ENCODE results near the gene FOXL3. TPM values are rescaled to one million over a fixed set of nuclear protein-coding genes. Genes with fewer than 3 reads are reported as not detected.
"Not testable (repeated sequence)": the region's sequence is repeated elsewhere in the genome, so short reads cannot be mapped to it uniquely, and the experiment has no call there.

FOXL3 gene
- polyA plus RNA-seq (ENCODE audit: insufficient read length) = not detected
- long read RNA-seq, donor 1 = 0 reads
- long read RNA-seq, donor 2 = 0 reads
- long read RNA-seq, donor 3 = 0 reads
- long read RNA-seq, donor 4 = 0 reads
- long read RNA-seq, donor 5 = 0 reads
- long read RNA-seq, donor 6 = 0 reads
- long read RNA-seq, donor 7 = 0 reads
- long read RNA-seq, donor 8 = 0 reads

DNA sequence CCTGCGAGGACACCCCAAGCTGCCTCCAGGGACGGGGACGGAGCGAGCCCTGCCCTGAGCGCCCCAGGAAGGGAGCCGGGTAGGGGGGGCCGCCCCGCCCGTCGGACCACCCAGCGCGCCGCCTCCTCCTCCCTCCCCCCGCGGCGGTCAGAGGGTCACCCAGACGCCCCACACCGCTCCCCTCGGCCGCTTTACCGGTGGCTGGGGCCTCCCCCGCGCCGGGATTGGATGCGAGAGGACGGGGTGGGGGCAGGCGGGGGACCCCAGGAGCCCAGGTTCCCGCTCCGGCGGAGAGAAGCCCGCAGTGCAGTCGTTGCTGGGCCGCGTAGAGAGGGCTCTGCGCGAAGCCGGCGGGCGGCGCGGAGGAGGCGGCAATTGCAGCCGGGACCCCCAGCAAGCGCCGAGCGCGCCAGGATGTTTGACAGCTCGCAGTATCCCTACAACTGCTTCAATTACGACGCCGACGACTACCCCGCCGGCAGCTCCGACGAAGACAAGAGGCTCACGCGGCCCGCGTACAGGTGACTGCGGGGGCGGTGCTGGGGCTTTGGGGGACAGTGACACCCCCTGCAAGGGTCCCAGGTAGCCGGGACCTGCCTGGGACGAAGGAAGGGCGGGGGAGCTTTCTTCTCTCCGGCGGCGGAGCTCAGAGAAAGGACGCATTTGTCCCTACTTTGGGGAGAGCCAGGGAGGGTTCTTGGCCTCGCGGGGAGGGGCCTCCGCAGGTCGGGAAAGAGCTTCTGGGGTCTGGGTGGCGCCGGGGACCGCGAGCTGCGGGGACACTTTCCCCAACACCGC is at the start of gene FOXL3:
FOXL3 (plus strand) TSS at position 415 of the 798 bp plus-strand sequence; CDS start at position 415, 0 bp downstream.
- DNase-seq = no peak

- no peak for DNase-seq
Measured at GRCh38 chr7:240887-241421, 49.0 kb upstream of the FOXL3 start.

DNA sequence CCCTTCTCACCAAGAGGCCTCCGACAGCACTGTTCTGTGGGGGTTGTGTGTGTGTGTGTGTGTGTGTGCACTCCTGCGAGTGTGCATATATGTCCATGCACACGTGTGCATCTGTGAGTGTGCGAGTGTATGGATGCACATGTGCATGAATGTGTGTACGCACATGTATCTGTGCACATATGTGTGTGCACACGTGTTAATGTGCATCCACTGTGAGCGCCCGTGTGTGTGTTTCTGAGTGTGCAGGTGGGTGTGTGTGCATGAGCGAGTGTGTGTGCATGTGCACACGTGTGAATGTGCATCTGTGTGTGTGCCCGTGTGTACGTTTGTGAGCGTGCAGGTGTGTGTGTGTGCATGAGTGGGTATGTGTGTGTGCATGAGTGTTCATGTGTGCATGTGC is 48.5 kb upstream of the FOXL3 start:
- DNase-seq = no peak

GRCh38 chr7:242826-243579 is 47.0 kb upstream of the FOXL3 start:
- not testable (repeated sequence) for DNase-seq

GRCh38 chr7:243580-243978 is 46.4 kb upstream of the FOXL3 start:
- not testable (repeated sequence) for DNase-seq

DNA sequence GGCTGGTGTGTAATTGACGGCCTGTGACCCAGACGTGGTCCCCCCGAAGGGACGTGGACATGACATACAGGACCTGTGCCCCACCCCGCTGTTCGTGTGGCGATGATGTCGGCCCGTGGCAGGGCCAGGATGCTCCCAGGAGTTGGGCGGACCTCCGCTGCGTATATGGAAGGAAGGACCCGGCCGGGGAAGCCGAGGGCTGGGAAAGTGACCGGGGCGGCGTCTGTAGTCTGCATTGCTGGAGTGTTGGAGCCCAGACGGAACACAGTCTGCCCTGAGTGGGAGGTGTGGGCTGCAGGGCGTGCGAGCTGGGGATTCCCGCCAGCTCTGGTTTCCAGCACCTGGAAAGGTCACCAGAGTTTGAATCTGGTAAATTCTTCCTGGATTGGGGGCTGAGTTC is 45.0 kb upstream of the FOXL3 start:
- no peak for DNase-seq

DNA sequence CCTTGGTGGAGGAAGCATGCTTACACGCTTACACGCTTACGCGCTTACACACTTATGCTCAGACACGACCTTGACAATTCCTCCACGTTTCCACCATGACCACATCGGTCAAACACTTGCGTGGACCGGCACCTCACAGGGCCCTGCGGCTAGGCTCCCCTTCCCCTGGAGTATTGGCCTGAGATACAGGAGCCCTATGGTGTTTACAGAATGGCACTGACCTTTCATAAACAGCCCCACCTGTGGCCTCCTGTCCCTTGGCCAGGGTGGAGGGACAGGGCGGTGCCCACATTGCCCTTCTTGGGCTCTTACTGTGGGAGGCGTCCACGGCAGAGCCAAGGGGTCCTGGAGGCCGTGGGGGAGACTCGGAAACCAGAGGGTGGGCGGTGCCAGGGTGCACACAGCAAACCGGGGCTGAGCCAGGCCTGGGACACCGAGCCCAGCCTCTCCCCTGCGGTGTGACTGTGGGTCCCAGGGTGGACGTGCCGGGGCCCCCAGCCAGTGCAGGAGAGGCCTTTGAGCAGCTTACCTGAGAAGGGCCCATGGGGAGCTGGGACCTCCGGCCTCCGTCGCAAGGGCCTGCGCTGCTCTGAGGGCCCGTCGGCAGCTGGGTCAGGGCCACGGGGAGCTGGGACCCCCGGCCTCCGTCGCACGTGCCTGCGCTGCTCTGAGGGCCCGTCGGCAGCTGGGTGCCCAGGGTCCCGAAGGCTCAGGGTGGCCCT is 44.2 kb upstream of the FOXL3 start:
- no peak for DNase-seq

DNA sequence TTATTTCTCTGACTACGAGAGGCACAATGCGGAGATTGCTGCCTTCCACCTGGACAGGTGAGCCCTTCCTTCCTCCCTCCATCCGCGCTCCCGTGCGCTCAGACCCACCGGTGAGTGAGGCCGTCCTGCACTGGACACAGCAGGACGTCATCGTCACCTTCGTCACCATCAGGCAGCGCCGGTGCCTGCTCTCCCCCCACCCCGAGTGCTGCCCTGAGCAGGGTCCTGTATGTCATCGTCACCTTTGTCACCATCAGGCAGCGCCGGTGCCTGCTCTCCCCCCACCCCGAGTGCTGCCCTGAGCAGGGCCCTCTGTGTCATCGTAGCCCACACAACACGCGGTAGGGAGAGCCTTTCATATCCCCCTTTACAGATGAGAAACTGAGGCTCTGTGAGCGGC is 43.5 kb upstream of the FOXL3 start:
- no peak for DNase-seq

GRCh38 chr7:247181-247580 is 42.8 kb upstream of the FOXL3 start:
- no peak for DNase-seq

DNA sequence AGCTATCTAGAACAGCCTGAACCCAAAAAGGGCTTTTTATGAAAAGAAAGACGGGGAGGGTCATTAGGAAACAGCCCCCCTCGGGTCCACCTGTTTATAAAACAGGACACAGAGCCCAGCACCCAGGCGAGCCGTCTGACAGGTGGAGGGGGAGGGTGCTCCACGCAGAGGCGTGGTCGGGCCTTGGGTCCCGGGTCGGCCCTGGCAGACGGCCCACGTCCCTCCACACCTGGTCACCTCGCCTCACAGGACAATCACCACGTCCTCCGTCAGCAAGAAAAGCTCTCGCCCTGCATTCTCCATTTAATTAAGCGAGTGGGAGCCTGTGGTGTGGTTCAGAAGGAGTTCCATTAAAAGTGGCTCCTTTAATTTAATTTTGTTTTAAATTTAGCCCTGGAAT is 42.3 kb upstream of the FOXL3 start:
- DNase-seq = no peak

GRCh38 chr7:248732-249435 is 41.1 kb upstream of the FOXL3 start:
- no peak for DNase-seq

- DNase-seq = no peak
Measured at GRCh38 chr7:249989-250388, 40.0 kb upstream of the FOXL3 start.

DNA sequence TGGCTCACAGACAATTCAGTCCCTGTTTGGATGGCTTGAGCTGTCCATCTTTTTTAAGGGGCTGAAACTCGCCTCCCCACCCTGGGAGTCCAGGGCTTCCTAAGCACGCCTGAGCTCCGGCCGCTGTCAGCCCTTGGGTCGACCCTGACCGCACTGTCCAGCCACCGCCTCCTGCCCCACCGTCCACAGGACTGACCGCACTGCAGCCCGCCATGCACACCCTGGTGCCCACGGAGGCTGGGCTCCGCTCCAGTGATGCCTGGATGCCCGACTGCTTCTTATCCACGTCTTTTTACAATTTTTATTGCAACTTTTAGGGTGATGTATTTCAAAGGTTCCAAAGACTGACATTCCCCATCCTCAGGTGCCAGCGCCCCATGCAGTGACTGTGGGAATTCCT is 39.4 kb upstream of the FOXL3 start:
- DNase-seq = no peak

GRCh38 chr7:251005-251404 is 39.0 kb upstream of the FOXL3 start:
- DNase-seq = no peak

DNA sequence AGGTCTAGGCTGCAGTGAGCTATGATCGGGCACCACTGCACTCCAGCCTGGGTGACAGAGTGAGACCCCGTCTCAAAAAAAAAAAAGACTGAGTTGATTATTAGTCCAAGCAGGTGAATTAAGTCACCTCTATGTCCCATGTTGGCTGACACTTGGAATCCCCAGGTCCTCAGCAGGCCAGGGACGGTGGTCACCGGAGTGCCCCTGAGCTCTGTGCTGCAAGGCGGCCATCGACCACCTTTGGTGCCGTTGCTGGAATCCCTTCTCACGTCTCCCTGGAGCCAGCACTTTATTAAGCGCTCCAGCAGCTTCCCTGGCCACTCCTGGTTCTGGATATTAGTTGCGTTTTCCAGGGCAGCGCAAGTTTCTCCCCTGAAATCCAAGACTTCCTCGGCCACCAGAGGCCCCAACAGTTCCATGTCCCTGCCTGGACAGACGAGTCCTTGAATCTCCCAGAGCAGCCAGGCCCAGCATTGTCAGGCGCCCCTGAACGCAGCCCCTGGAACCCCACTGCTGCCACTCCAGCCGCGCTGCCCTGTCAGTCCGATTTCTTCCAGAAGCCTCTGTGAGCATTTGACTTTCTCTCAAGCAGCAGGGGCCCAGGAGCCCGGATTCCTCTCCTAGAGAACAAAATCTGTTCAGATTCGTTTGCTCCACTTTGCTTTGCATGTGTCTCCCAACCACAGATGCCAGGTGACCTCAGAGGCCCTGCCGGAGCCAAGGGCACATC is 38.4 kb upstream of the FOXL3 start:
- DNase-seq = no peak

GRCh38 chr7:252216-252965 is 37.6 kb upstream of the FOXL3 start:
- no peak for DNase-seq

GRCh38 chr7:252981-253380 is 37.0 kb upstream of the FOXL3 start:
- no peak for DNase-seq

- no peak for DNase-seq
Measured at GRCh38 chr7:253581-254336, 36.2 kb upstream of the FOXL3 start.

GRCh38 chr7:254337-255037 is 35.5 kb upstream of the FOXL3 start:
- no peak for DNase-seq

Data from left kidney (tissue), 8 donors.